ENCODE measurements around the gene TTLL12. TPM values are rescaled to one million over a fixed set of nuclear protein-coding genes. Genes with fewer than 3 reads are reported as not detected.

TTLL12 gene
- total RNA-seq, 1 donor from 2014 or later: 21.4 TPM

- peaks cover under 1% of the 10 kb centered on the region for H3K4me1 Mint-ChIP-seq (ENCODE audit: low read depth, unreplicated experiment)
- Histone ChIP-seq H3K9me3 (ENCODE audit: insufficient read depth, low read depth, low read length) (no peaks in the 10 kb centered on the region), H4K20me1 (ENCODE audit: insufficient read depth, low read length) (peaks cover 82% of the 10 kb centered on the region), H3K79me2 (ENCODE audit: insufficient read depth, low read length) (peaks cover 59% of the 10 kb centered on the region), H2AFZ (ENCODE audit: low read depth, low read length) (no peak overlapping the region), H3K9ac (ENCODE audit: low read length) (no peak overlapping the region), H3K27ac (ENCODE audit: low read depth, low read length) (no peak overlapping the region), H3K36me3 (ENCODE audit: insufficient read depth, low read length) (peaks cover 4% of the 10 kb centered on the region), H3K4me2 (ENCODE audit: low read length) (no peak overlapping the region), H3K27me3 (ENCODE audit: insufficient read depth, low read length) (no peaks in the 10 kb centered on the region), H3K4me3 (ENCODE audit: insufficient read depth, low read depth, low read length) (no peak overlapping the region), H3K4me1 (ENCODE audit: insufficient read depth, low read length) (no peaks in the 10 kb centered on the region)
- no peak overlapping the region for H3K27ac Mint-ChIP-seq (ENCODE audit: unreplicated experiment)
- no peak for FAIRE-seq
- no peaks in the 10 kb centered on the region for H3K27me3 Mint-ChIP-seq (ENCODE audit: low read depth, unreplicated experiment)
- H3K4me3 Mint-ChIP-seq (ENCODE audit: unreplicated experiment): no peak overlapping the region
- H3K9me3 Mint-ChIP-seq (ENCODE audit: unreplicated experiment): no peaks in the 10 kb centered on the region
- peaks cover 2% of the 10 kb centered on the region for H3K36me3 Mint-ChIP-seq (ENCODE audit: low read depth, unreplicated experiment)
- no peak for DNase-seq (ENCODE audit: low read depth)
- TF ChIP-seq EZH2 (IDR thresholded peaks at IDR 0.05; ENCODE audit: insufficient read depth, low read length) (no peak), CTCF (IDR thresholded peaks at IDR 0.05; ENCODE audit: insufficient read depth, low read depth, low read length) (no peak)
These were observed 28.0 kb downstream of the TTLL12 start for GRCh38 chr22:43158778-43159483.

- Histone ChIP-seq H3K9me3 (ENCODE audit: insufficient read depth, low read depth, low read length) (no peaks in the 10 kb centered on the region), H3K79me2 (ENCODE audit: insufficient read depth, low read length) (peaks cover 66% of the 10 kb centered on the region), H2AFZ (ENCODE audit: low read depth, low read length) (no peak overlapping the region), H3K27me3 (ENCODE audit: insufficient read depth, low read length) (no peaks in the 10 kb centered on the region), H4K20me1 (ENCODE audit: insufficient read depth, low read length) (peaks cover 84% of the 10 kb centered on the region), H3K27ac (ENCODE audit: low read depth, low read length) (no peak overlapping the region), H3K4me2 (ENCODE audit: low read length) (no peak overlapping the region), H3K9ac (ENCODE audit: low read length) (no peak overlapping the region), H3K4me3 (ENCODE audit: insufficient read depth, low read depth, low read length) (no peak overlapping the region), H3K36me3 (ENCODE audit: insufficient read depth, low read length) (peaks cover 4% of the 10 kb centered on the region), H3K4me1 (ENCODE audit: insufficient read depth, low read length) (no peaks in the 10 kb centered on the region)
- Mint-ChIP-seq H3K9me3 (ENCODE audit: unreplicated experiment) (no peaks in the 10 kb centered on the region), H3K4me1 (ENCODE audit: low read depth, unreplicated experiment) (peaks cover 3% of the 10 kb centered on the region), H3K36me3 (ENCODE audit: low read depth, unreplicated experiment) (peaks cover 2% of the 10 kb centered on the region), H3K27ac (ENCODE audit: unreplicated experiment) (no peak overlapping the region), H3K4me3 (ENCODE audit: unreplicated experiment) (no peak overlapping the region), H3K27me3 (ENCODE audit: low read depth, unreplicated experiment) (no peaks in the 10 kb centered on the region)
- TF ChIP-seq EZH2 (IDR thresholded peaks at IDR 0.05; ENCODE audit: insufficient read depth, low read length): no peak
- FAIRE-seq: no peak
- DNase-seq (ENCODE audit: low read depth): no peak
These were observed 28.9 kb downstream of the TTLL12 start for GRCh38 chr22:43157874-43158546.

GRCh38 chr22:43156413-43156812 lies 30.5 kb downstream of the TTLL12 start:
- peak overlapping the region; percentile 54 for H3K4me3 Mint-ChIP-seq (ENCODE audit: unreplicated experiment)
- Histone ChIP-seq H4K20me1 (ENCODE audit: insufficient read depth, low read length) (peaks cover 76% of the 10 kb centered on the region), H3K4me3 (ENCODE audit: insufficient read depth, low read depth, low read length) (no peak overlapping the region), H3K4me2 (ENCODE audit: low read length) (no peak overlapping the region), H3K9ac (ENCODE audit: low read length) (no peak overlapping the region), H3K4me1 (ENCODE audit: insufficient read depth, low read length) (peaks cover 6% of the 10 kb centered on the region), H3K79me2 (ENCODE audit: insufficient read depth, low read length) (peaks cover 82% of the 10 kb centered on the region), H3K27me3 (ENCODE audit: insufficient read depth, low read length) (no peaks in the 10 kb centered on the region), H3K9me3 (ENCODE audit: insufficient read depth, low read depth, low read length) (no peaks in the 10 kb centered on the region), H3K27ac (ENCODE audit: low read depth, low read length) (no peak overlapping the region), H3K36me3 (ENCODE audit: insufficient read depth, low read length) (peaks cover 4% of the 10 kb centered on the region), H2AFZ (ENCODE audit: low read depth, low read length) (no peak overlapping the region)
- H3K9me3 Mint-ChIP-seq (ENCODE audit: unreplicated experiment): no peaks in the 10 kb centered on the region
- H3K27me3 Mint-ChIP-seq (ENCODE audit: low read depth, unreplicated experiment): no peaks in the 10 kb centered on the region
- TF ChIP-seq EZH2 (IDR thresholded peaks at IDR 0.05; ENCODE audit: insufficient read depth, low read length) (no peak), CTCF (IDR thresholded peaks at IDR 0.05; ENCODE audit: insufficient read depth, low read depth, low read length) (no peak)
- peaks cover 2% of the 10 kb centered on the region for H3K36me3 Mint-ChIP-seq (ENCODE audit: low read depth, unreplicated experiment)
- FAIRE-seq: no peak
- no peak for DNase-seq (ENCODE audit: low read depth)
- H3K4me1 Mint-ChIP-seq (ENCODE audit: low read depth, unreplicated experiment): peaks cover 4% of the 10 kb centered on the region
- no peak overlapping the region for H3K27ac Mint-ChIP-seq (ENCODE audit: unreplicated experiment)

All from astrocyte (in vitro differentiated cells and primary cell).